Suppressor macrophage treated with lipopolysaccharide for 1 hour (primary cell): ENCODE measurements around the gene TM4SF18.

ENCODE experiments used
- DNase-seq, 3 donors: peaks; one replicate each; pipeline ENCODE4 v3.0.0-alpha.2; 2020 to 2022

TM4SF18 gene

DNA sequence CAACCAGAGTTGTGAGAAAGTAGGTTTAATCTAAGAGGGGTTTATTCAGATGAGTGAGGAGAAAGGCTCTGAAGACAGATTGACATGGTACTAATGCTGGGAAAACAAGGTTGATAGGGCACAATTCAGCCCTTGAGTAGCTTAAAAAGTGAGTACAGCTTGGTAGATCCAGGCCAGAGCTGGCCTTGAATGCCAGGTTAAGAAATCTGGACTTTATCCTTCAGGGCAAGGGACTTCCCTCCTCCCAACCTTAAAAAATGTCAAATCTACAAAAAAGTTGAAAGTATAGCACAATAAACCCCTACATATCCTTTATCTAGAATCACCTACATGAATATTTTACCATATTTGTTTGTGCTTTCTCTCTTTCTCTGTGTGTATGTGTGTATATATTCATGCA lies 7.9 kb downstream of the TM4SF18 start:
- DNase-seq, result no peak

DNA sequence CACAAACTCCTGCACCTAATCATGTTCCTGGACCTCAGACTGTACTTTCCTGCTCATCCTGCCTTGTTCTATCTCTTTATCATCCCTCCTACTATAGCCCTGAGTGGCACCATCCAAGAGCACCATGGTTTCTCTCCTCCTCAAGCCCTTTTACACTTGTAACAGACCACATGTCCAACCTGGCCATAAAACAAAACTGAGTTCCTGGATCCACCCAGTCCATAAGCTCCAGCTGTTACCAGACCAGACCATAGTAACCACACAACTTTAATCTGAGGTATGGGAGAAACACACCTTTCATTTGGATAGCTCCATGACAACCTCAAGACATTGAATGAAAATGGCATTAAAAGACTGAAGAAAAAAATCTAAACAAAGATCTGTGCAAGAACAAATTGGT lies 9.1 kb downstream of the TM4SF18 start:
- no peak for DNase-seq

DNA sequence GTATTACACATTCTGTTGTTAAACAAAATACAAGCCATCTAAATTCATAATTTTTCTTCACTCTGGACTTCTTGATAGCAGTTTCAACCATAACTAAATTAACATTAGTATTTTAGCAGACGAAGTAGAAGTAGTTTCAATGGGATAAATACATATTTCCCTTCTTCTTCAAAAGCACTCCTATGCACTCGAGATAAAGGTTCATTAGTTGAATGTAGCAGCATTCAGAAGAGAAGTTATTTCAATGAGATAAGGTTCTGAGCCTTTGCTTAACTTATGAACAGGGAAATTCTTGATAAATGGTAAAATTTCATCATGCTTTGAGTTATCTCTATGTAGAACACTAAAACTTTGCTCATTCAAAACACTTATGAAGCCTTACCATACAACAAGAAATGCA lies 11.8 kb downstream of the TM4SF18 start:
- DNase-seq, result no peak

GRCh38 chr3:149321136-149321535 lies 12.3 kb downstream of the TM4SF18 start:
- no peak for DNase-seq

DNA sequence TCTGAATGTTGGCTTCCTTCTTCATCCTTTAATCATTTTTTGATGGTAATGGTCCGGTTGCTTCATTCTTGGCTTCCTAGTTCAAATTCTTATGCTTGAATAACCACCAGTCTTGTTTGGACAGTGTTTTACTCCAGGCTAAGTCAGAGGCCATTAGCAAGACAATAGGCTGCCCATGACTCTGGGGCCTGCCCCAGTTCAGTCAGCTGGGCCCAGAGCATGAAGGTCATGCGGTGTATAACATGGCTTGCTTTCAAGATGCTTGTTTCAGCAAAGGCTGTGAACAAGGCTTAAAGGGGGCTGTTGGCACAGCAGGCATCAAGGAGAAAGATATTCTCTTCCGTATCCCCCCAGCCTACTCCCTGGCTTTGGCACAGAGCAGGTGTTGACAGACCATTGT lies 13.7 kb downstream of the TM4SF18 start:
- DNase-seq, result no peak

GRCh38 chr3:149317072-149317471 lies 16.4 kb downstream of the TM4SF18 start:
- DNase-seq, result no peak

DNA sequence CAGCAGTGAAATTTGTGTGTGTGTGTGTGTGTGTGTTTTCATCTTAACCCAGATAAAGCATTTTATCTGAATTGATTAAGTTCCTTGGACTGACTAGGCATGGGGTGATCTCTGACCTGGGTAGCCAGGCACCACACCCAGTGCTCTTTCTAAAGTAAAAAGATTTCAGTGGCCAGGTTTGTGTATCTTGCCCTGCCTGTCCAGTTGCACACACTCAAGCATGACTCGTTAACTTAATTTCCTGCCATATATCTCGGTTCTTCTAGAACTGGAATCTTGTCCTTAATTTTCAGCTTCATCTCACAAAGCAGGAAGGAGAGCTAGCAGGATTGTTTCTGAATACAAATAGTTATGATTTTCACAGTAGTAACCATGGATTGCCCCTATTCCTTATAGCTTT lies 17.0 kb downstream of the TM4SF18 start:
- DNase-seq, result no peak

- no peak for DNase-seq
Measured at GRCh38 chr3:149315694-149316093, 17.7 kb downstream of the TM4SF18 start.

- no peak for DNase-seq
Measured at GRCh38 chr3:149314807-149315578, 18.4 kb downstream of the TM4SF18 start.

DNA sequence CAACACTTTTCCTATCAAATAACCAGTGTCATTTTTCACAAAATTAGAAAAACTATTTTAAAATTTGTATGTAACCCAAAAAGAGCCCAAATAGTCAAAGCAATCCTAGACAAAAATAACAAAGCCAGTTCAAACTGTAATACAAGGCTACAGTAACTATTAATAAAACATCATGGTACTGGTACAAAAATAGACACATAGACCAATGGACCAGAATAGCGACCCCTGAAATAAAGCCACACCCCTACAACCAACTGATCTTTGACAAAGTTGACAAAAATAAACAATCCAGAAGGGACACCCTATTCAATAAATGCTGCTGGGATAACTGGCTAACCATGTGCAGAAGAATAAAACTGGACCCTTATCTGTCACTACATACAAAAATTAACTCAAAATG lies 19.9 kb downstream of the TM4SF18 start:
- no peak for DNase-seq

GRCh38 chr3:149310796-149311534 lies 22.5 kb downstream of the TM4SF18 start:
- DNase-seq, result no peak

DNA sequence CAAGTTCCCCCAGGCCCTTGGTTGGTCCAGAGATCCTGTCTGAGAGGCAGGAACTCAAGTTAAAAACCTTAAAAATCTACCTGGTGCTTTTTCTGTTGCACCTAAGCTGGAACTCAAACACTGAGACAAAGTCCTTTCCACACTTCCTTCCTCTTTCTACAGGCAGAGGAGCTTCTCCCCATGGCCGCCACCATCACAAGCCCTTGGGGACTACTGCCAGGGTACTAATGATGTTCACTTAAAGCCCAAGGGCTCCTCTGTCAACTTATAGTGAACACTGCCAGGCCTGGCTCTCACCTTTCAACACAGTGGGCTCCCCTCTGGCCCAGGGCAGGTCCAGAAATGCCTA lies 26.0 kb downstream of the TM4SF18 start:
- no peak for DNase-seq

GRCh38 chr3:149306751-149307434 lies 26.5 kb downstream of the TM4SF18 start:
- DNase-seq, result no peak

DNA sequence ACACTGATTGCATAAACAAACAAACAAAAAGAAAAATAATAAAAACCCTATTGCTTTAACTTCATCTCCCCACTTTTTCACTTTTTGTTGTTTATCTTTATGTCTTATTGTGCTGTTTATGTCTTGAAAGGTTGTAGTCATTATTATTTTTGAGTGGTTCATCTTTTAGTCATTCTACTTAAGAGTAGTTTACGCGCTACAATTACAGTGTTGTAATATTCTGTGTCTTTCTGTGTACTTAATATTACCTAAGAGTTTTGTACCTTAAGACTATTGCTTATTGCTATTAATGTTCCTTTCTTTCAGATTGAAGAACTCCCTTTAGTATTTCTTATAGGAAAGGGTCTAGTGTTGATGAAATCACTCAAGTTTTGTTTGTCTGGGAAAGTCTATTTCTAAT lies 28.1 kb downstream of the TM4SF18 start:
- no peak for DNase-seq

- DNase-seq, result peak; percentile 74 to 90 (median 84)
Measured at GRCh38 chr3:149299938-149300801, 33.3 kb downstream of the TM4SF18 start.

DNA sequence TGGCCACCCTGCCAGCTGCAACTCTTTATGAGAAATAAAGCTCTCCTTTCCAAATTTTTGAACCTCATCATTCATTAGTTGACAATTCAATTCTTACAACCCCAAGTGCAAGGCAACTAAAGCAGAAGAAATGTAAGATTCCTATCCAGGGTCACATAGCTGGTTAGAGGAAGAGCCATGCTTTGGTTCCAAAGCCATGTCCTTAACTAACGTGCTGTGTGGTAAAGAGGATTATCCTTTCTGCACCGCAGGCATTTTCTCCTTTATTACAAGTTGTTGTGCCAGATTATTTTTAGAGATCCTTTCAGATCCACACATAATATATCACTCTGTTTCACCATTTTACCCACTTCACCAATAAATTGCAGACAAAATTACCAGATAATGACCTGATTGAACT lies 36.5 kb downstream of the TM4SF18 start:
- DNase-seq, result no peak

- peak; percentile 60 to 76 (median 74) for DNase-seq
Measured at GRCh38 chr3:149292666-149293065, 40.8 kb downstream of the TM4SF18 start.

DNA sequence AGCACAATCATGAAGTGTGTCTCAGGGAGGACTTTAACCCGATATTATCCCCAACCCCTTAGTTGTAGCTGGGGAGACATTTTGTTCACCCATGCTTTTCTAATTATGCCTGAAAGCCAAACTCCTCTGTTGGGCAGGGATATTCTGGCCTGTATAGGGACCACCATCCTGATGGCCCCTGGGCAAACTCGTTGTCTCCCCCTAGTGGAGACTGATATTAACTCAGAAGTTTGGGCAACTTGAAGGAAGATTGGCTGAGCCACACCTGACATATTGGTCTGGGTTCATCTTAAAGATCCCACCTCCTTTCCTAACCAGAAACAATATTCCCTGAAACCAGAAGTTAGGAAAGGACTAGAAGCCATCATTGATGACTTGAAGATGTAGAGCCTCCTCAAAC lies 42.3 kb downstream of the TM4SF18 start:
- peak; percentile 29 to 61 (median 58) for DNase-seq

- no peak for DNase-seq
Measured at GRCh38 chr3:149288655-149289054, 44.8 kb downstream of the TM4SF18 start.

GRCh38 chr3:149284034-149284433 lies 49.4 kb downstream of the TM4SF18 start:
- DNase-seq, result no peak

DNA sequence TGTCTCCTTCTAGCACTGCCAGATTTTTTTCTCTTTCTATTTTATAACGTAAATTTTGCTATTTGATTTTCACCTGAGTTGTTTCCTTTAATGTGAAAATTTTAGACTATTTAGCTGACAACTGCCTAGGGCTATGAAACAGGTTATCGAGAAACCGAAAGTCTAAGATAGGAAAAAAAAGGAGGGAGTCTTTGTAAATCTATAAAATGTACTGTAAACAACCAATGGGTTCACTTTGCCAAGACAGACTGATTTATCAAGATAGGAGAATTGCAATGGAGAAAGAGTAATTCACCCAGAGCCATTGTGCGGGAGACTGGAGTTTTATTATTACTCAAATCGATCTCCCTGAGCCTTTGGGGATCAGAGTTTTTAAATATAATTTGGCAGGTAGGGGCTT lies 50.0 kb downstream of the TM4SF18 start:
- no peak for DNase-seq

GRCh38 chr3:149282836-149283235 lies 50.6 kb downstream of the TM4SF18 start:
- DNase-seq, result no peak

- no peak for DNase-seq
Measured at GRCh38 chr3:149282322-149282721, 51.1 kb downstream of the TM4SF18 start.
